GM13977 (cell line): ENCODE results near the gene KIAA1958.

Experiments used
- DNase-seq: peaks from one replicate; pipeline ENCODE4 v3.0.0; 2012; ENCODE audit warnings: low spot score
- in situ Hi-C: fragments of 300-500 bp; cut with MboI; formaldehyde crosslinking; loops from one replicate; pipeline ENCODE4 v1.12.0; 2022; ENCODE audit warnings: low sequenced_read_pairs, low pct_unique_long_range_greater_than_20kb, mixed read lengths, inconsistent platforms; ENCODE audit not compliant: unreplicated experiment
- TF ChIP-seq, protein P1 (sequence below): IDR thresholded peaks from 2 replicates; pipeline ENCODE4 v1.5.1; 2012; ENCODE audit warnings: mild to moderate bottlenecking, control low read depth; ENCODE audit not compliant: insufficient read depth; ENCODE audit errors: extremely low read depth, missing control alignments

Gene KIAA1958

DNA sequence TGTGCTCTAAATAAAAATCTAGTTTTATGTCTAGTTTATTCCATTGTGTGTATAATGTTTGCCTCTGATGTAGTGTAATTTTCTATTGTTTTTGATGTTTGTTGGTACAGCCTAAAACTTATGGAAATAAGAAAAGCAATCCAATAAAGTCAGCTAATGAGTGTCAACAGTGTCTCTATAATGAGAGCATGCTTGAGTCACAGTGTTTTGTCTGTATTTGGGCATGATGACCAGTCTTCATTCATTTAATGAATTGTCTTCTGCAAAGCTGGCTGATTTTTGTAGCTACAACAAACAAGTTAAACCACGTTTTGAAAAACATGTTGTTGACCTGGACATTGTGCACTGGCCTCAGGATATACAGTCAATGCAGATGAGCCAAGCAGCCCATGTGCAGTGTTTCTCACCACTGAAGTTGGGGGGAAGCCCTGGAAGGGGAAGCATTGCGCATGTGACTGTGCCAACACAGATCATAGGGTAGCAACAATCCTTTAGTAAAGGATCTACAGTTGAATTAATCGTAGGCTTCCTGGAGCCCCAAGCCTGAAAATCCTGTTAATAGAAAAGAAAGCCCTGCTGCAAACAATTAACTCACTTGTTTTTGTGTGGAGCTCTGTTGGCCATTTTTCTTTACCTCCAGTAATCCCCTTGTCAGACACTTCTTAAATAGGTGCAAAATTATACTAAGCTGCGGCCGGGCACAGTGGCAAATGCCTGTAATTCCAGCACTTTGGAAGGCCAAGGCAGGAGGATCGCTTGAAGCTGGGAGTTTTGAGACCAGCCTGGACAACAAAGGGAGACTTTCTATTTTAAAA is 143.3 kb downstream of the KIAA1958 start:
- DNase-seq, result no peak
- in situ Hi-C loops, result no loop called here
- TF ChIP-seq, protein P1, sequence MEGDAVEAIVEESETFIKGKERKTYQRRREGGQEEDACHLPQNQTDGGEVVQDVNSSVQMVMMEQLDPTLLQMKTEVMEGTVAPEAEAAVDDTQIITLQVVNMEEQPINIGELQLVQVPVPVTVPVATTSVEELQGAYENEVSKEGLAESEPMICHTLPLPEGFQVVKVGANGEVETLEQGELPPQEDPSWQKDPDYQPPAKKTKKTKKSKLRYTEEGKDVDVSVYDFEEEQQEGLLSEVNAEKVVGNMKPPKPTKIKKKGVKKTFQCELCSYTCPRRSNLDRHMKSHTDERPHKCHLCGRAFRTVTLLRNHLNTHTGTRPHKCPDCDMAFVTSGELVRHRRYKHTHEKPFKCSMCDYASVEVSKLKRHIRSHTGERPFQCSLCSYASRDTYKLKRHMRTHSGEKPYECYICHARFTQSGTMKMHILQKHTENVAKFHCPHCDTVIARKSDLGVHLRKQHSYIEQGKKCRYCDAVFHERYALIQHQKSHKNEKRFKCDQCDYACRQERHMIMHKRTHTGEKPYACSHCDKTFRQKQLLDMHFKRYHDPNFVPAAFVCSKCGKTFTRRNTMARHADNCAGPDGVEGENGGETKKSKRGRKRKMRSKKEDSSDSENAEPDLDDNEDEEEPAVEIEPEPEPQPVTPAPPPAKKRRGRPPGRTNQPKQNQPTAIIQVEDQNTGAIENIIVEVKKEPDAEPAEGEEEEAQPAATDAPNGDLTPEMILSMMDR, result no peak

GRCh38 chr9:112631313-112632070 is 144.9 kb downstream of the KIAA1958 start:
- in situ Hi-C loops, result no loop called here
- DNase-seq, result no peak
- TF ChIP-seq, protein P1, result no peak

GRCh38 chr9:112640311-112640710 is 153.7 kb downstream of the KIAA1958 start:
- no peak for DNase-seq
- in situ Hi-C loops, result no loop called here
- TF ChIP-seq, protein P1, result no peak

GRCh38 chr9:112642126-112642525 is 155.5 kb downstream of the KIAA1958 start:
- no peak for DNase-seq
- in situ Hi-C loops, result no loop called here
- TF ChIP-seq, protein P1, result no peak

- DNase-seq, result no peak
- in situ Hi-C loops, result no loop called here
- TF ChIP-seq, protein P1, result no peak
These were observed 161.0 kb downstream of the KIAA1958 start for GRCh38 chr9:112647596-112647995.

DNA sequence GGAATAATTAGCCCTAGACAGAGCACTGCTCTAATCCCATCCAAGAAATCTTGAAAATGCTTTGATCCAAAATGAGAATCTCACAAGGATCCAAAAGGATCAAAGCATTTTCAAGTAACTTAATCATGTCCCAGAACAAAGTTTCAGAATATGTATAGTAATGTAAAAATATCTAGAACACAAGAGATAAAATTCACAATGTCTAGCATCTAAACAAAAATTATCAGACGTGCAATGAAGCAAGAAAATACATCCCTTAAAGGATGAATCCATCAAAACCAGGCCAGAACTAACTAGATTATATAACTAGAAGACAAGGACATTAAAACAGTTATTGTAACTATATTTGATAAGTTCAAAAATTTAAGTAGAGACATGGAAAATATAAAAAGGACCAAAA is 162.0 kb downstream of the KIAA1958 start:
- TF ChIP-seq, protein P1, result no peak
- DNase-seq, result no peak
- in situ Hi-C loops, result no loop called here
